HepG2 (cell line): ENCODE data around the gene NYAP1. TPM values are rescaled to one million over a fixed set of nuclear protein-coding genes. Genes with fewer than 3 reads are reported as not detected.

ENCODE experiments used
- BHLHE40 ChIP-seq: IDR thresholded peaks from 2 replicates; pipeline ENCODE4 v1.6.1; 2011; ENCODE audit warnings: low read length, improper control_type of control experiment
- GABPB1 ChIP-seq: IDR thresholded peaks from 2 replicates; pipeline ENCODE4 v1.6.1; 2016; ENCODE audit warnings: mild to moderate bottlenecking, missing genetic modification reagents, moderate library complexity, missing compliant biosample characterization
- KLF13 ChIP-seq: sonication (generic); formaldehyde crosslinking; IDR thresholded peaks from 2 replicates; pipeline ENCODE4 v1.4.0; 2020; ENCODE audit warnings: mild to moderate bottlenecking, missing genetic modification reagents
- MAZ ChIP-seq, 2 experiments: sonication (generic) in 1 of 2; formaldehyde crosslinking in 1 of 2; IDR thresholded peaks; 2 replicates each; pipeline versions ENCODE4 v1.5.0 to v1.6.1; 2012 to 2020; ENCODE audit warnings: low read depth in 2 of 2, mild to moderate bottlenecking in 2 of 2, borderline replicate concordance in 1 of 2, improper control_type of control experiment in 1 of 2, low read length in 1 of 2, missing genetic modification reagents in 1 of 2, moderate library complexity in 1 of 2
- MTA1 ChIP-seq: sonication (generic); formaldehyde crosslinking; IDR thresholded peaks from 2 replicates; pipeline ENCODE4 v1.4.0; 2020; ENCODE audit warnings: missing genetic modification reagents, mild to moderate bottlenecking, borderline replicate concordance
- MXD3 ChIP-seq: IDR thresholded peaks from 2 replicates; pipeline ENCODE4 v1.6.1; 2016; ENCODE audit warnings: mild to moderate bottlenecking, missing biosample characterization, missing genetic modification reagents
- RFX1 ChIP-seq: fragments of 450-650 bp; IDR thresholded peaks from 2 replicates; pipeline ENCODE4 v1.6.1; 2017
- SALL2 ChIP-seq: sonication (generic); formaldehyde crosslinking; IDR thresholded peaks from 2 replicates; pipeline ENCODE4 v1.8.1; 2023; ENCODE audit warnings: mild to moderate bottlenecking, missing genetic modification reagents, inconsistent platforms
- SATB2 ChIP-seq: sonication (generic); formaldehyde crosslinking; IDR thresholded peaks from 2 replicates; pipeline ENCODE4 v1.5.0; 2020; ENCODE audit warnings: missing genetic modification reagents
- SCMH1 ChIP-seq: sonication (generic); formaldehyde crosslinking; IDR thresholded peaks from 2 replicates; pipeline ENCODE4 v1.9.0; 2021; ENCODE audit warnings: missing genetic modification reagents, mild to moderate bottlenecking, borderline replicate concordance
- THAP11 ChIP-seq: IDR thresholded peaks from 2 replicates; pipeline ENCODE4 v1.6.1; 2016; ENCODE audit warnings: missing biosample characterization, missing genetic modification reagents
- YY1 ChIP-seq: IDR thresholded peaks from 2 replicates; pipeline ENCODE4 v1.6.1; 2011; ENCODE audit warnings: low read length, low read depth, moderate library complexity, mild to moderate bottlenecking; ENCODE audit not compliant: insufficient read depth, insufficient replicate concordance
- ZNF263 ChIP-seq: sonication (generic); formaldehyde crosslinking; IDR thresholded peaks from 2 replicates; pipeline ENCODE4 v1.4.0; 2020; ENCODE audit warnings: missing genetic modification reagents
- ZNF609 ChIP-seq: sonication (generic); formaldehyde crosslinking; IDR thresholded peaks from 2 replicates; pipeline ENCODE4 v1.4.0; 2020; ENCODE audit warnings: mild to moderate bottlenecking, missing genetic modification reagents, borderline replicate concordance
- ZNF687 ChIP-seq: sonication (generic); formaldehyde crosslinking; IDR thresholded peaks from 2 replicates; pipeline ENCODE4 v1.5.1; 2020; ENCODE audit warnings: mild to moderate bottlenecking, missing genetic modification reagents, moderate library complexity
- ZSCAN29 ChIP-seq: sonication (generic); formaldehyde crosslinking; conservative IDR thresholded peaks from 2 replicates; pipeline ENCODE4 v1.4.0; 2020; ENCODE audit warnings: mild to moderate bottlenecking, missing genetic modification reagents
- ZSCAN5A ChIP-seq: sonication (generic); formaldehyde crosslinking; IDR thresholded peaks from 2 replicates; pipeline ENCODE4 v1.8.0; 2022; ENCODE audit warnings: mild to moderate bottlenecking, missing genetic modification reagents, borderline replicate concordance
- polyA plus RNA-seq, 8 experiments: library from polyadenylated mRNA; depleted of rRNA in 3 of 8; stranded (reverse) in 7 of 8; unstranded in 1 of 8; fragments of >200 nt; fragmentation: Illumina TruSeq in 4 of 8; extraction: Trizol in 4 of 8; gene quantifications; 2 replicates each; pipeline versions ENCODE4 v1.2.1 to v1.2.3, GENCODE V29; 2011 to 2016; ENCODE audit warnings: low read depth in 4 of 8, missing spikeins in 1 of 8, mixed read lengths in 1 of 8; ENCODE audit not compliant: insufficient read depth in 1 of 8
- total RNA-seq, 5 experiments: library from RNA; depleted of rRNA; stranded (reverse); fragments of >200 nt; fragmentation: Illumina TruSeq; extraction: Trizol; gene quantifications; 2 replicates each; pipeline ENCODE4 v1.2.3, GENCODE V29; 2016; ENCODE audit warnings: low read depth in 1 of 5

The NYAP1 gene
- total and polyA plus RNA-seq, 2 of the 13 experiments (the other 11 are each of a cell fraction or from before 2014, with no cell fraction given), result 0.15 to 0.46 TPM

GRCh38 chr7:100469227-100470044, 14.3 kb upstream of the NYAP1 start (continued):
- TF ChIP-seq ZNF609 (0 out of 2 replicates have a peak, but pooled peaks have one; percentile 25), MAZ (IDR thresholded peaks at IDR 0.05; ENCODE audit: borderline replicate concordance, low read depth, low read length) (no peak), MAZ (CRISPR knock-in tag; IDR thresholded peaks at IDR 0.05; ENCODE audit: low read depth) (peak; percentile 55; the same call in 1 of the 2 replicates), SCMH1 (CRISPR knock-in tag) (no peak), SATB2 (CRISPR knock-in tag) (no peak), YY1 (peak; percentile 53), THAP11 (CRISPR knock-in tag) (no peak), GABPB1 (peak; percentile 33; the same call in 1 of the 2 replicates), MTA1 (peak; percentile 39; the same call in 1 of the 2 replicates), MXD3 (peak; percentile 46; the same call in 1 of the 2 replicates), ZSCAN5A (CRISPR knock-in tag) (no peak), ZNF687 (CRISPR knock-in tag) (peak; percentile 69), ZNF263 (CRISPR knock-in tag) (peak; percentile 42; the same call in 1 of the 2 replicates), KLF13 (0 out of 2 replicates have a peak, but pooled peaks have one; percentile 42), SALL2 (CRISPR knock-in tag) (0 out of 2 replicates have a peak, but pooled peaks have one; percentile 42), BHLHE40 (0 out of 2 replicates have a peak, but pooled peaks have one; percentile 40), ZSCAN29 (0 out of 2 replicates have a peak, but pooled peaks have one; percentile 38), RFX1 (no peak)
